IMR-90 (cell line): ENCODE measurements around the gene PODXL2.

Experiments used
- CEBPB ChIP-seq: IDR thresholded peaks from 2 replicates; pipeline ENCODE4 v1.6.1; 2012; ENCODE audit warnings: low read depth, low read length, improper control_type of control experiment
- FOS ChIP-seq: fragments of 150-350 bp; IDR thresholded peaks from 2 replicates; pipeline ENCODE4 v1.6.1; 2016; ENCODE audit warnings: low read depth, low read length
- MAZ ChIP-seq: IDR thresholded peaks from 2 replicates; pipeline ENCODE4 v1.6.1; 2012; ENCODE audit warnings: low read depth, mild to moderate bottlenecking, low read length, improper control_type of control experiment, moderate library complexity, borderline replicate concordance
- NFE2L2 ChIP-seq: fragments of 150-350 bp; IDR thresholded peaks from 2 replicates; pipeline ENCODE4 v1.6.1; 2016; ENCODE audit warnings: low read depth, mild to moderate bottlenecking, low read length
- POLR2A ChIP-seq: IDR thresholded peaks from 2 replicates; pipeline ENCODE4 v1.6.1; 2012; ENCODE audit warnings: mild to moderate bottlenecking, low read depth, low read length
- RAD21 ChIP-seq: IDR thresholded peaks from 2 replicates; pipeline ENCODE4 v1.6.1; 2012; ENCODE audit warnings: low read length, improper control_type of control experiment
- RCOR1 ChIP-seq: IDR thresholded peaks from 2 replicates; pipeline ENCODE4 v1.6.1; 2012; ENCODE audit warnings: mild to moderate bottlenecking, low read length, improper control_type of control experiment; ENCODE audit not compliant: insufficient replicate concordance
- TF ChIP-seq, protein P1 (sequence below): conservative IDR thresholded peaks from 2 replicates; pipeline ENCODE4 v1.5.1; 2012; ENCODE audit warnings: mild to moderate bottlenecking, low read depth, low read length, improper control_type of control experiment

DNA sequence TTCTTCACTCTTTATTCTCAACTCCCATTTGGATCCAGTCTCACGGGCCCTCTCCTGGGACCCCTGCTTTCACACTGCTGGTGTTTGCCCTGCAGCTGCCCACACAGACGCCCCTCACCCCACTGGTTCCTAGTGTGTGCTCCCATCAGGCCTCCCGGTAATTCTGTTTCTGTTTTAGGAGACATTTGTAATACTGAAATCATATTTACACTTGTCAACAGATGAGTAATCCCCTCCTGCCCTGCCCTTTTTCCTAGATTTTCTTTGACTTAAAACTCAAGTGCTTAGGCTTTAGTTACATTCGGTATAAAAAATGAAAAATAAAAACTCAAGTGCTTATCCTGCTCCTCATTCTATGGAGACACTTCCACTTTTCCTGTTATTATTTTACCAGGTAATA, 25.4 kb downstream of the PODXL2 start:
- TF ChIP-seq, protein P1, sequence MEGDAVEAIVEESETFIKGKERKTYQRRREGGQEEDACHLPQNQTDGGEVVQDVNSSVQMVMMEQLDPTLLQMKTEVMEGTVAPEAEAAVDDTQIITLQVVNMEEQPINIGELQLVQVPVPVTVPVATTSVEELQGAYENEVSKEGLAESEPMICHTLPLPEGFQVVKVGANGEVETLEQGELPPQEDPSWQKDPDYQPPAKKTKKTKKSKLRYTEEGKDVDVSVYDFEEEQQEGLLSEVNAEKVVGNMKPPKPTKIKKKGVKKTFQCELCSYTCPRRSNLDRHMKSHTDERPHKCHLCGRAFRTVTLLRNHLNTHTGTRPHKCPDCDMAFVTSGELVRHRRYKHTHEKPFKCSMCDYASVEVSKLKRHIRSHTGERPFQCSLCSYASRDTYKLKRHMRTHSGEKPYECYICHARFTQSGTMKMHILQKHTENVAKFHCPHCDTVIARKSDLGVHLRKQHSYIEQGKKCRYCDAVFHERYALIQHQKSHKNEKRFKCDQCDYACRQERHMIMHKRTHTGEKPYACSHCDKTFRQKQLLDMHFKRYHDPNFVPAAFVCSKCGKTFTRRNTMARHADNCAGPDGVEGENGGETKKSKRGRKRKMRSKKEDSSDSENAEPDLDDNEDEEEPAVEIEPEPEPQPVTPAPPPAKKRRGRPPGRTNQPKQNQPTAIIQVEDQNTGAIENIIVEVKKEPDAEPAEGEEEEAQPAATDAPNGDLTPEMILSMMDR = no peak
- TF ChIP-seq RCOR1 (no peak), MAZ (no peak), POLR2A (no peak), CEBPB (no peak), RAD21 (no peak), FOS (no peak), NFE2L2 (no peak)
